ENCODE results near the gene TTC16. TPM values are rescaled to one million over a fixed set of nuclear protein-coding genes. Genes with fewer than 3 reads are reported as not detected.

Gene TTC16
- total and polyA plus RNA-seq, 2 of the 8 experiments (the other 6 are each of a cell fraction or from before 2014, with no cell fraction given), result 0.03 TPM; not detected in 1

GRCh38 chr9:127731938-127732337, 16.1 kb downstream of the TTC16 start:
- Histone ChIP-seq H3K23me2 (ENCODE audit: low read depth, low read length) (0 out of 2 replicates have a peak, but pooled peaks cover 2% of the 10 kb centered on the region), H2BK5ac (ENCODE audit: low read depth, low read length) (no peak overlapping the region), H2AK5ac (ENCODE audit: low read depth, low read length) (no peak overlapping the region), H2AFZ (ENCODE audit: low read length) (no peak overlapping the region), H3K23ac (ENCODE audit: insufficient read length) (no peak overlapping the region), H3K27me3 (replicated peaks in 1 of 4; ENCODE audit: control insufficient read depth in 3 of 4, extremely low read depth in 1 of 4, insufficient read depth in 3 of 4, low read length in 3 of 4) (no peaks in the 10 kb centered on the region), H3K14ac (ENCODE audit: insufficient read length) (no peak overlapping the region), H3K4ac (replicated peaks; ENCODE audit: insufficient read length, low read depth, low read length) (no peak overlapping the region), H3K4me3 (ENCODE audit: extremely low read depth in 1 of 4, insufficient read depth in 2 of 4, low read depth in 3 of 4, low read length in 4 of 4) (no peak overlapping the region), H4K8ac (ENCODE audit: extremely low read depth, insufficient read depth, low read length) (no peak overlapping the region; the same call in 1 of the 2 replicates), H2BK12ac (ENCODE audit: low read depth, low read length) (no peak overlapping the region), H3K36me3 (ENCODE audit: control insufficient read depth in 2 of 4, insufficient read depth in 4 of 4, low read length in 3 of 4) (no peaks in the 10 kb centered on the region), H3K9me3 (ENCODE audit: insufficient read depth in 2 of 2, low read depth in 1 of 2, low read length in 1 of 2) (no peaks in the 10 kb centered on the region), H3K56ac (replicated peaks; ENCODE audit: insufficient read length, low read depth, low read length) (no peak overlapping the region), H3K18ac (ENCODE audit: extremely low read depth, low read length) (no peak overlapping the region), H2BK120ac (replicated peaks; ENCODE audit: low read depth, low read length) (no peak overlapping the region), H4K5ac (ENCODE audit: insufficient read length, low read depth, low read length) (no peak overlapping the region), H3K79me1 (ENCODE audit: low read depth, low read length) (no peaks in the 10 kb centered on the region), H4K20me1 (replicated peaks in 1 of 2; ENCODE audit: control insufficient read depth in 1 of 2, insufficient read depth in 2 of 2, low read length in 2 of 2) (peaks cover 0 to 2% of the 10 kb centered on the region in 2 experiments), H3K27ac (ENCODE audit: low read depth, low read length) (no peak overlapping the region), H3K79me2 (ENCODE audit: control insufficient read depth in 1 of 2, insufficient read depth in 2 of 2, low read length in 2 of 2) (no peaks in the 10 kb centered on the region), H3K4me2 (ENCODE audit: insufficient read depth in 1 of 2, low read depth in 2 of 2, low read length in 2 of 2) (no peak overlapping the region), H3K4me1 (replicated peaks in 1 of 4; ENCODE audit: control insufficient read depth in 3 of 4, insufficient read depth in 4 of 4, low read length in 3 of 4) (peaks cover 3 to 11% (median 6%) of the 10 kb centered on the region in 4 experiments; a peak in 6 of 7 replicates), H2BK15ac (ENCODE audit: low read length) (no peak overlapping the region), H2BK20ac (ENCODE audit: low read length) (no peak overlapping the region), H4K91ac (replicated peaks; ENCODE audit: insufficient read length, low read length) (no peak overlapping the region), H3K9ac (replicated peaks in 1 of 4; ENCODE audit: extremely low read depth in 1 of 4, low read depth in 3 of 4, low read length in 3 of 4) (no peak overlapping the region)
- TF ChIP-seq ATF2 (IDR thresholded peaks at IDR 0.05; ENCODE audit: low read length) (no peak), RXRA (IDR thresholded peaks at IDR 0.05; ENCODE audit: insufficient read depth, low read depth, low read length) (no peak), CTCF (IDR thresholded peaks at IDR 0.05; ENCODE audit: control extremely low read depth in 1 of 3, insufficient read depth in 1 of 3, low read depth in 1 of 3, low read length in 3 of 3) (peak in 1 of 3 experiments; percentile 26; a peak in 1 of 4 replicates), ZNF274 (IDR thresholded peaks at IDR 0.05; ENCODE audit: borderline replicate concordance, extremely low read depth, low read length) (no peak), TAF1 (IDR thresholded peaks at IDR 0.05; ENCODE audit: low read depth, low read length) (no peak), SP4 (IDR thresholded peaks at IDR 0.05; ENCODE audit: low read length) (no peak), KDM1A (IDR thresholded peaks at IDR 0.05; ENCODE audit: borderline replicate concordance, low read length) (no peak)
- 91% methylated on average over 13 of the region's 16 CpGs; no CpG with 5 or more reads in 1 of the 2 experiments for WGBS, 2 experiments (ENCODE audit: extremely low coverage in 1 of 2, insufficient coverage in 1 of 2, insufficient read length in 1 of 2, insufficient replicate concordance in 2 of 2, low coverage in 1 of 2, low lambda C conversion rate in 2 of 2, missing lambda C conversion rate in 1 of 2)
- ChIA-PET CTCF (ENCODE audit: partially characterized antibody) (interaction anchor here (0.6 to 5.0 kb wide), 12 partner anchors 16 to 250 kb away, joined by 3 to 23 read pairs (median 4); partner anchors contain the start of gene CFAP157), POLR2A (ENCODE audit: partially characterized antibody) (interaction anchor here (0.6 kb wide), 2 partner anchors 53 to 72 kb away, joined by 3 to 4 read pairs; partner anchors contain the start of gene CDK9)
- no peak for FAIRE-seq
- no peak for DNase-seq (ENCODE audit: low read depth in 1 of 2, low spot score in 2 of 2)
